SK-N-DZ (cell line): ENCODE measurements around the gene PLCE1. TPM values are rescaled to one million over a fixed set of nuclear protein-coding genes. Genes with fewer than 3 reads are reported as not detected.
"Not testable (repeated sequence)": the region's sequence is repeated elsewhere in the genome, so short reads cannot be mapped to it uniquely, and the experiment has no call there.

Experiments
- DNase-seq: peaks from one replicate; pipeline ENCODE4 v3.0.0-alpha.2; 2015; ENCODE audit warnings: low spot score
- polyA plus RNA-seq, 2 experiments: library from polyadenylated mRNA; depleted of rRNA; stranded (reverse); fragments of >200 nt; gene quantifications; 2 replicates each; pipeline ENCODE4 v1.2.3, GENCODE V29; 2014

Gene PLCE1
- 0.05 TPM in 1 of 2 replicates, not detected in the other for polyA plus RNA-seq (2014; cell fraction: cytosol; rRNA removed)
- polyA plus RNA-seq (2014; cell fraction: nucleus; rRNA removed): 0.13 TPM in 1 of 2 replicates, not detected in the other

DNA sequence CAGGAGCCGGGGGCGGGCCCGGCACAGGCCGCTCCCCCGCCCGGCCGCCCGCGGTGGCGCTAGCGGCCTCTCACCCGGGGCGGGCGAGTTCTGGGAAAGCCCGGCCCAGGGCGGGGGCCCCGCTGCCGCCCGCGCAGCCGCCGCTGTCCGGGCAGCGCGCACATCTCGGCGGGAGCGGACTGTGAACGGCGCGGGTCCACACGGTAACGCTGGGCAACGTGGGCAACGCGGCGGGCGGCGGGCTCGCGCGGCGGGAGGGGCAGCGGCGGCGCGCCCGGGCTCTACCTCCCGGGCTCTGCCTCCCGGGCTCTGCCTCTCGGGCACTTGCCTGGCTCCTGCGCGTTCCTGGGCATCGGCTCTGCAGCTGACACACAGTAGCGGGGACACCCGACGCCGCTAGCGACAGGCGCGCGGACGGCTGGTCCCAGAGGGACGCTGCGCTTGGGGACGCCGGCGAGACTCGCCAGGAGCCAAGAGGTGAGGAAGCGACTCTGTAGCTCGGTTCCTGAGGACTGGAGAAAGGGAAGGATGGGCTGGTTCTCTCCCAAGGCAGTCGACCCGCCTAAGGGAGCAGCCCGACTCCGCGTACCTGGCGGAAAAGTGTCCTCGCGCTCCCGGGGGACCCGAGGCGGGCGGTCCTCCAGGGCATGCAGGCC is at the start of gene PLCE1:
PLCE1 (plus strand) TSS at position 150 of the 656 bp plus-strand sequence. CDS start 37,116 bp downstream, outside the sequence.
- DNase-seq: peak; percentile 10

DNA sequence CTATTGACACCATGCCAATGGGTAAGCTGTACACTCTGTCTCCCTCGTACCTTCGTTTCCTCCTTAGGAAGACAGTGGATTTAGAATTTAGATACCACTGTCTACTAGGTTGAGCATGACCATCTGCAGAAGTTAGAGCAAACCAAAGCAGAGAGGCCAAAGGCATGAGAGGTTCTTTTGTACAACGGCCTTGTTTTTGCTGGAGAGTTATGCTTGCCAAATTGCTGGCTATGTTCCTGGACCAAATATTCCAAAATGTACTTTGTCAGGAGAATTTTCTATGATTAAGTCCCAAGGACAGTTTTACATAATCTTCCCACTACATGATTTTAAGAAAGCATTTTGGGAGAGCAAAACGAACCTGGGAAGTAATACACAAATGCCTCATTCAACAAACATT is 47.9 kb upstream of the PLCE1 start:
- DNase-seq: no peak

DNA sequence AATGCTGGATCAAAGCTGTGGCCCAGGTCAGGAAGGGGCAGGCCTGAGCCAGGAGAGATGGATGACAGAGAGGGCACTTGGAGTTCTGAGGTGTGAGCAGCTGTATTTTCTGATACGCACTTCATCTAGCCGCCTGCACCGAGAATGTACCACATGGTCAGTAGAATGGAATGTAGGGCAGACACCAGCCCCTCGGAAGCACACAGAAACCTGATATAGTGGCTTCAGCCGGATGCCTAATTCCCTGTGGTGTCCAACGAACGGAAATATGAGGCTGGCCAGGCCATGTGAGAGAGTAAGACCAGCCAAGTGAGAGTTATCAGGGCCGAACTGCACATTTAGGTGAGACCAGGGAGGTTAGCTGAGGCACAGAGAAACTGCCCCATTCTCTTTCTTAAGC is 46.7 kb upstream of the PLCE1 start:
- no peak for DNase-seq

DNA sequence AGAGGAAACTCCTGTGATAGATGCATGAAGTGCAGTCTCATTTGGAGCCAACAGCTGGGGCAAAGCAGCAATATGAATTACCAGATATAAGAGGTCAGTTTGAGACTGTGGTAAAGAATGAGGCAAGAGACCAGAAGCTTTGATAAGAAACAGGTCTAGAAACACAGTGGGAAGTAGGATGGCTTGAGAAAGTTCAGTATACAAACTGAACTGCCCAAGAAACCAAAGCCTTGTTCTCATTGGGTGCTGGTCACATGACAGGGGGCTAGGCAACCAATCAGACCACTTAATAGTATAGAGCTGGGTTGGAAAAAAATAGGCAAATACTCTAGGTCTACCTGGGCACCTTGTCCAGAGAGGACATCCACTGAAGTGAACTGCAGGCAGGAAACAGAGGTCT is 46.2 kb upstream of the PLCE1 start:
- DNase-seq: no peak

DNA sequence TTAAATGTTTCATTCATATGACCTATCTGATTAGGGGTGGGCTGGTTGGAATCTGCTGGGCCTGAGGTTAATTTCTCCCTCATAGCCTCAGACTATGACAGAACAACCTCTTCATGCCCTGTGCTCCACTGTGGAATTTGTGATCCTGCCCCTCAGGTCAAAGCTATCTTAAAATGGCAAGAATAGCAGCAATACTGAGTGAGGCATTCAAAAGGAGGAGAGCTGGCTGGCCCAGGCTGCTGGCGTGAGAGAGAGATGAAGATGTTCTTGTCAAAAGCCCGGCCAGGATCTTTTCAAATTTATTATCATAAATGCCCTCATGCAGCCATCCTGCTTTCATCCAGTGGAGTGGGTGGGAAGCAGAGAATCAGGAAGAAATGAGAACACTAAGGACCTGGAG is 41.8 kb upstream of the PLCE1 start:
- DNase-seq: no peak

DNA sequence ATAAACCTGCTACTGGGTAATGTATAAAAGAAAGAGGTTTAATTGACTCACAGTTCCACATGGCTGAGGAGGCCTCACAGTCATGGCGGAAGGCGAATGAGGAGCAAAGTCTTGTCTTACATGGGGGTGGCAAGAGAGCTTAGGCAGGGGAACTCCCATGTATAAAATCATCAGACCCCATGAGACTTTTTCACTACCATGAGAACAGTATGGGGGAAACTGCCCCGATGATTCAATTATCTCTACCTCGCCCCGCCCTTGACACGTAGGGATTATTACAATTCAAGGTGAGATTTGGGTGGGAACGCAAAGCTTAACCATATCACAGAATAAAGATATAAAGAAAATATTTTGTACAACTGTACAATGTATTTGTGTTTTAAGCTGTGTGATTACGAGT is 39.4 kb upstream of the PLCE1 start:
- DNase-seq: no peak

DNA sequence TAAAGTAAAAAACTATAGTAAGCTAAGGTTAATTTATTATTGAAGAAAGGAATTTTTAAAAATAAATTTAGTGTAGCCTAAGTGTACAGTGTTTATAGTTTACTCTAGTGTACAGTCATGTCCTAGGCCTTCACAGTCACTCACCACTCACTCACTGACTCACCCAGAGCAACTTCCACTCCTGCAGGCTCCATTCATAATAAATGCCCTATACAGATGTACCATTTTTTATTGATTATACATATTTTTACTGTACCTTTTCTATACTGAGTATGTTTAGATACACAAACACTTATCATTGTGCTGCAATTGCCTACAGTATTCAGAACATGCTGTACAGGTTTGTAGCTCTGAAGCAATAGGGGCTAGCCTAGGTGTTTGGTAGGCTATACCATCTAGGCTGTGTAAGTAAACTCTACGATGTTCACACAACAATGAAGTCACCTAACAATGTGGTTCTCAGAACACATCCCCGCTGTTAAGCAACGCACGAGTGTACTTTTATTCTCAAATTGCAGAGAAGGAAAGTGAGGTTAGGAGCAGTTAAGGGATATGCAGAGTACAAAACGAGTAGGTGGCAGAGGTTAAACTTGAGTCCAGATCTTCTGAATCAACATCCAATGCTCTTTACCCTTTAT is 38.9 kb upstream of the PLCE1 start:
- DNase-seq: no peak

DNA sequence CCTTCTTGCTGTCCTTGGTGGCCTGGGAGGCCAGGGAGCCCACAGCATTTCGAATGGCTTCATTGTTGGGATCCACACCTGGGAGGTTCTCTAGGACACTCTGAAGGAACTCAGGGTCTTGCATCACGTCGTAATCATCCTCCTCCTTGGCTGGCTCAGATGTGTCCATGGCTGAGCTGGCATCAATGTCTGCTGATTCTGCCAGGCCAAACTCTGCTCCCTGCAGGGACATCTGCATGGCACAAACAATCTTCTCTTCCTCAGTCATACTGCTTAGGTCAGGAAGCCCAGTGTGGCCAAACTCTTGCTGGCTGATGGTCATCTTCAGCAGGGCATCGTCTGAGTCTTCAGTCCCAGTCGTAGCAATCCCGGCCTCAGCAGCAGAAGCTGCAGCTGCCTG is 34.9 kb upstream of the PLCE1 start:
- DNase-seq: no peak

DNA sequence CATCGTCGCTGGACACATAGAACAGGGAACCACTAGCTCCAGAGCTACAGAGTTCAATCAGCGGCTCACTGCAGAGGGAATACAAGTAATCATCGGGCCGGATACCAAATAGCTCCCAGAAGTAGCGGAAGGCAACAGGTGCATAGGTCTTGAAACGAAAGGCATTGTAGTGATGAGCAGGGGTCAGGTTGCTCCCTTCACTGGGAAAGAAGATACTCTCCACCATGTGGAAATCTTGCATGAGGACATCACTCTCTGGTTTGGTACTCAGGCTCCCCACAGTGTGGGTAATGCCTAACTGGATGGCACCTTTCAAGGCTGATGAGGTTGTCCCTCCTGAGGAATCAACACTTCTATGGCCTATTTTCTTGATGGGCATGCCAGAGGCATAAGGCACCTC is 32.7 kb upstream of the PLCE1 start:
- not testable (repeated sequence) for DNase-seq

DNA sequence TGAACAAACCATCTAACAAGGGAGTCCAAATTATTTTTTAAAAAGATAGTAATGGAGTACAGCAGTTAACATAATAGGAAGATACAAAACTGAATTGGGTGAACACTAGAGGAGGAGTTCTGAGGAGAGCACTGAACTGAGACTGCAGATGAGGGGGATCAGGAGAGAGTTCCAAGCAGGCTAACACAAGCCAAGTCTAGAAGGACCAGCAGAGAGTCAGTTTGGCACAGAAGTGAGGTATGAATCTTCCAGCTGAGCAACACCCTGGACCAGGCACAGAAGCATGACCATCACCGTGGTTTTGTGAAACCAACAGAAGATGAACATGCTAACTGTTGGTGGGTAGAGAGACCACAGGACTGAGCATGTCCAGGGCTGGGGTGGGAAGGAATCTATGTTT is 30.8 kb upstream of the PLCE1 start:
- no peak for DNase-seq

DNA sequence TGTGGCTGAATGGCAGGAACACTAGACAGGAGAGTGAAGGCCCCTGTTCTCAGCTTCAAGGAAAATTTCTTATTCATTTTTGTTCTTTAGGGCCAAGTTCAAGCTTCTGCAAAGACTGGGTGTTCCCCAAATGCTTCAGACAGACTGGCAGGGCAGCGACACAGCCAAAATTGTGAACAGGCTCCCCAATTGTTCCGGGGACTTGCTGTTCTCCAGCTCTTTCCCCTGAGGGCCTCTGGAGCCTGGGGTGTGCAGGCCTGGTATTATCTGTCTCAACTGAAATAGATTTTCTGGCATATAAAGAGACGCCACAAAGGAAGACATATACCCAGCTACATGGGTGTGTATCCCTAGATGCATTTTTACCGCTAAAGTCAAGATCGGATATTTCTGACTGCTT is 30.3 kb upstream of the PLCE1 start:
- no peak for DNase-seq

DNA sequence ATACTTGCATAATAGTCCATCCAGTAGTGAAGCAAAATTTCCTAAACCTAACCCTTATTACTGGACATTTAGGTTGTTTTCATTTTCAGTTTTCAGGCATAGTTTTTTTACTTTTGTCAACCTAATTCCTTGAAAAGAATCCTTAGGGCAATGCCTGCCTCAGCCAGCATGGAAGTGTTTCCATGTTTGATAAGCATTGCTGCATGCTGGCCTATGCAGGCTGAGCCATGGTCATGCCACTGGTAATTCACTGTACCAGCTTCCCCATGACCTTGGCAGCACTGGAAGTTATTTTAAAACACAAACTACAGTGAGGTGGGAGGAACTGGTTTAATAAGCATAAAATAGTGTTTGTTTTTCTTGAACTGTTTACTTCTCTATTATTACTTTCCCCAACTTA is 27.8 kb upstream of the PLCE1 start:
- DNase-seq: no peak

DNA sequence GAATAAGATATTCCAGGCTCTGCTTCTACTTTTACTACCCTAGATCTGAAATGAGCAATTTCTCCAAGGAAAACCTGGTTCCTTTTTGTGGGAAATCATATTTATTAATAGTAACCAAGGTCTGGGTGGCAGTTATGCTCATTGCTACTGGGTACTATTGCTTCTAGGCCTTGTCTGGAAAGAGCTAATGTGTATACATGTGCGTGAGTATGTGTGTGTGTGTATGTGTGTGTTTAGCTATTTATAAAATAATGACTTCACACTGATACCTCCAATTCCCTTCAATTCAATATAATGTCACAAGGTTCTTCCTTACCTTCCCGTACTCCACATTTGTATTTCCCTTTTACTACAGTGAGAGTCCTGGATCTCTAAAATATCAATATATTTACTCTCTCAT is 26.0 kb upstream of the PLCE1 start:
- DNase-seq: no peak

DNA sequence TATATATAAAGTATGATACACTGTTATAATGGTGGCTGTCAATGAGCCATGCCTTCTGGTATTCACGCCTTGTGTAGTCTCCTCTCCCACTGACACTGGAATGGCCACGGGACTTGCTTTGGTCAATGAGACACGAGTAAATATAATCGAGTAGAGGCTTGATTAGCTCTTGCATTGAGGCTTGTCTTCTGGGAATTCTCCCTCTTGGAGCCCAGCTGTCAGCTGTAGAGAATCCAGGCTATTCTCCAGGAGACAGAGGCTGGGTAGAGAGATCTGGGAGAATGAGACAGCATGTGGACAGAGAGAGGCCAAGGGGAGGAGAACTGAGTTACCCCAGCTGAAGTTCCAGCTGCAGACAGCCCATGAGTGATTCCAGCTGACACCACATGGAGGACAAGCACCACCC is 25.2 kb upstream of the PLCE1 start:
- DNase-seq: no peak

DNA sequence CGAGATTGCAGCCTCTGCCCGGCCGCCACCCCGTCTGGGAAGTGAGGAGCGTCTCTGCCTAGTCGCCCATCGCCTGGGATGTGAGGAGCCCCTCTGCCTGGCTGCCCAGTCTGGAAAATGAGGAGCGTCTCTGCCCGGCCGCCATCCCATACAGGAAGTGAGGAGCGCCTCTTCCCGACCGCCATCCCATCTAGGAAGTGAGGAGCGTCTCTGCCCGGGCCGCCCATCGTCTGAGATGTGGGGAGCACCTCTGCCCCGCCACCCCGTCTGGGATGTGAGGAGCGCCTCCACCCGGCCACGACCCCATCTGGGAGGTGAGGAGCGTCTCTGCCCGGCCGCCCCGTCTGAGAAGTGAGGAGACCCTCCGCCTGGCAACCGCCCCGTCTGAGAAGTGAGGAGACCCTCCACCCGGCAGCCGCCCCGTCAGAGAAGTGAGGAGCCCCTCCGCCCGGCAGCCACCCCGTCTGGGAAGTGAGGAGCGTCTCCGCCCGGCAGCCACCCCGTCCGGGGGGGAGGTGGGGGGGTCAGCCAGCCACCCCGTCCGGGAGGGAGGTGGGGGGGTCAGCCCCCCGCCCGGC is 23.2 kb upstream of the PLCE1 start:
- DNase-seq: not testable (repeated sequence)

DNA sequence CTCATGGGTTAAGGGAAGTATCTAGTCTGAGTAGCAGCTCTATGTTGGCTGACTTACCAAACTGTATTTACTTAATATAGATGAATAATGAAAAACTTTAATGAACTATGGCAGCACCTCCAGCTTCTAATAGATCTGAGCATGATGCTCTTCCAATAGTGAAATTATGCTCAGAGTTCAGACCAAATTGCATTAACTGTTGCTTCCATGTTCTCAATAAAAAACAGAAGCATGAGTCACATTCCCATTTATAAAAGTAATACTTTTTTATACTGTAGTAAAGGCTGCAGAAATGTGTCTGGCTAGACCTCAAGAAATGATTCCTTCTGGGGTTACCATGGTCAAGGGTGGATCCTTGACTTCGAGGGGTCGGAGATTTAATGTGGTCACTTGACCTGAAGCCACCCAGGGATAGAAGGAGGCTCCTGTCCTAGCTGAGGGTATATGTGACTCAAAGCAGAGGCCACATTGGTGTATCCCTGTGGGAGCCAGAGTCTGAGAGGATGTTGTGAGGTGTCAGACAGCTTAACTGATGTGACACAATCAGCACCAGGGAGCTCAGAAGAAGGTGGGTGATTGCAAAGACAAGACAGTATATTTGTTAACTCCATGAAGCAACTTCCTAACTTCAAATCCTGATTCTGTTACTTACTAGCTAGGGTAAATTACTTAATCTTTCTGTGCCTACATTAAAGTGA is 19.8 kb upstream of the PLCE1 start:
- no peak for DNase-seq

DNA sequence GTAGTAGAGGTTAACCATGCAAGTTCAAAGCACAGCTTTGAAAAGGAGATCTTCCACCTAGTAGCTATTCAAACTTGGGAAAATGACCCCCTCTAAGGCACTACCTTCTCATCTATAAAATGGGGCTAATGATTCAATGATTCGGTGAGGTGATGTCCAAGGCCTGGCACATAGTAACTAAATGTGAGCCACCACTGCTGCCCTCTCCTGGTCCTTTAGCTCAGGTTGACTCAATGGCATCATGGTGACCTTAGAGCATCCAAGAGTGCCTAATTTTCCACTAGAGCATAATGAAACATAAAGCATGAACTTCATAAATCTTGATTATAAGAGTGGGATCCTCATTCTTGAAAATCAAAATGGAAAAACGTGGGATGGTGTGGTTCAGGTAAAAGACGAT is 16.3 kb upstream of the PLCE1 start:
- no peak for DNase-seq

DNA sequence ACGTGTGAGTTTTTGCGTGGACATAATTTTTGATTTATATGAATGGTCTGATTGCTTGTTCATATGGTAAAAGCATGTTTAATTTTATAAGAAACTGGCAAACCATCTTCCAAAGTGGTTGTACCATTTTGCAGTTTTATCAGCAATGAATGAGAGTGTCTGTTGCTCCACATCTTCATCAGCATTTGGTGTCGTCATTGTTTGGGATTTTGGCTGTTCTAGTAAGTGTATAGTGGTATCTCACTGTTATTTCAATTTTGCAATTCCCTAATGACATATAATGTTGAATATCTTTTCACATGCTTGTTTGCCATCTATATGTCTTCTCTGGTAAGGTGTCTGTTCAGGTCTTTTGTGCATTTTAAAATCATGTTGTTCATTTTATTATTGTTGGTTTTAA is 13.2 kb upstream of the PLCE1 start:
- DNase-seq: no peak

DNA sequence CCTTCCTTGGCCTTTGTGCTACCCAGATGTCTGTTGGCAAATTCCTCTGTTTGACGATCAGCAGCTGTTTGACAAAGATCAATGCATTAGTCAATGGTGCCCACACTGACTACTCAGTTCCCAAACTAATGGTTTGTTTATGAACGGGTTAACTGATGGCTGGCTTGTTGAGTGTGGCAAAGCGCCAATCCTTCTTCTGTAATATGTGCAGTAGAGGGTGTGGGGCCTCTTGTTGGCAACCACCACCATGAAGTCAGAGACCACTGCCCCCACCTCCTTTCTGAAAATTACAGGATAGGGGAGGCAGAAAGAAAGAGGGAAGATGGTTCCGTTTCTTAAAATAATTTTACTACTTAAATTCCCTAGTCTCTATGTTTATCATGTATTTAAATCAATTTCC is 2.6 kb upstream of the PLCE1 start:
- DNase-seq: no peak

DNA sequence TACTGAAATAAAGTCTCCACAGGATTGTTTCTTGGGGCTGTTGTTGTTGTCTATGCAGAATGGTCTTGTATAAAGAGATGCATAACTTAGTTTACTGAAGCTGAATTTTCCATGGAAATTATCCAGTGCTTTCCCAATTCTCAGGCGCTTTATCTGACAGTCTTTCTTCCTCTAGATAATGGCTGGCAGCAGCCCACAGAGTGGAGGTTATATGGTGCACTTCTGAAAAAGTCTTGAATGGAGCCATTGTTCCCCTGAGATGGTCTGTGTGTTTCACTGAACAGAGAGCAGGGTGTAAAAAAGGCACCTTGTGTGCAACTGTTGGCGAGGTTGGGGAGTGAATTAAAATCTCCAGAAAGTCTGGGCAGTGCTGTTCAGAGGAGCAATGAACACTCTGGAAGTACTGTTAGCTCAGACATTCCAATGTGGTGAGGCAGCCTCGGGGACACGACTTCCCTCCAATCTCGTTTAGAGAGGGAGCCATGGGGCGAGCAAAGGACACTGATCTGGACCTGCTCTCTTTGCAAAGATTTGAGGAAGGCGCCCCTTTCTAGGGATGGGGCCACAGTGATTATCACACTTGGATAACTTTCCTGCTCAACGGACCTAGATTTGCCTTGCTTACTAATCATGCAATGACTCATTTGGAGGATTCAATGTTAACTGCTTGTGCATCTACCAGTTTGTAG is 2.0 kb upstream of the PLCE1 start:
- no peak for DNase-seq

DNA sequence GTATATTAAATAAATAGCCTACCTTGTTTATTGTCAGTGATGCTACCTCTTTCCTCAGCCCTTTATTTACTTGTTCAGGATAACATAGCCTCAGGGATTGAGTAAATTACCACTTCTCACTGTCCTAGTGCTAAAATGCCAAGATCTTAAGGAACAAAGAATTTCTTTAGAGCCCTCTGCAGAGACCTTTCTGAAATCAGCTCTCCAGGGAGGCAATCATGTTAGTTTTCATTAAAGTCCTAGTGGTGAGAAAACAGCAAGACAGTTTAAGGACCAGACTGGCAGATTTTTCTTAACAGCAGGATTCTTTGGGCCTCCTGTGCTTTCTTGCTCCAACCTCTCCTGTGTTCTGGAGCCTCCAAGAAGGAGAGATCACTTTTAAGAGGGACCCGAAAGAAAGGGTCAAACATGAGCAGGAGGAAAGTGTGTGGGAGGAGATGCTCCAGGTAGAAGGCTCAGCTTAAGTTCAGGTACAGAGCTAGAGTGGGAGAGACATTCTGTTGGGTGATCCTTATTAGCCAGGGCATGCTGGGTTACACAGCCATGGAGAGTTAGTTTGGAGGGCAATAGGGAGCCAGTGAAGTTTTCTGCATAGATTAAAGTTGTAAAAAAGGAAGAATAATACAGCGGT is 1.2 kb upstream of the PLCE1 start:
- no peak for DNase-seq
